ENCODE data around the gene SMAD3.

- no peak for TF ChIP-seq EZH2 (IDR thresholded peaks at IDR 0.05)
- TF ChIP-seq RAD21 (IDR thresholded peaks at IDR 0.05; ENCODE audit: low read depth), result no peak
- TF ChIP-seq CTCF (IDR thresholded peaks at IDR 0.05 in 2 of 3, conservative IDR thresholded peaks at IDR 0.05 in 1 of 3; ENCODE audit: borderline replicate concordance in 1 of 3, insufficient read depth in 1 of 3, low read depth in 2 of 3, low read length in 2 of 3), result no peak
- no peak for TF ChIP-seq MAX (IDR thresholded peaks at IDR 0.05)
- no peak for TF ChIP-seq YY1 (IDR thresholded peaks at IDR 0.05; ENCODE audit: extremely low read depth, insufficient replicate concordance, low read depth, low read length)
- TF ChIP-seq TCF7L2 (IDR thresholded peaks at IDR 0.05; ENCODE audit: borderline replicate concordance, extremely low read depth, insufficient read depth, insufficient read length), result no peak
- no peak for TF ChIP-seq SP1 (IDR thresholded peaks at IDR 0.05; ENCODE audit: low read depth)
- no peak for TF ChIP-seq EZH2phosphoT487 (IDR thresholded peaks at IDR 0.05; ENCODE audit: borderline replicate concordance)
- TF ChIP-seq JUND (IDR thresholded peaks at IDR 0.05), result no peak
- no peak for TF ChIP-seq POLR2AphosphoS5 (IDR thresholded peaks at IDR 0.05; ENCODE audit: low read depth, low read length)
- TF ChIP-seq CBX3 (IDR thresholded peaks at IDR 0.05; ENCODE audit: low read depth), result no peak
- no peak for TF ChIP-seq CEBPB (IDR thresholded peaks at IDR 0.05; ENCODE audit: low read depth)
These were observed 136.7 kb downstream of the SMAD3 start for GRCh38 chr15:67202091-67202490.
